Stimulated activated memory B cell treated with anti-CD40 and anti-IgM and Interleukin-4, amounts not matched to agents 10 μg/mL and 1 μg/mL and 100 μg/mL, for 72 hours (primary cell): Measurements from ENCODE around the gene PDCD4.
"Not testable (repeated sequence)": the region's sequence is repeated elsewhere in the genome, so short reads cannot be mapped to it uniquely, and the experiment has no call there.

Source experiments
- ATAC-seq: fragments of 150-1000 bp; cut with Tn5 transposase; 2 replicates; pipeline ENCODE4 v1.10.0; 2021
- H3K27ac Mint-ChIP-seq: one replicate; pipeline ENCODE4 v1.8.0; 2022; ENCODE audit warnings: mild to moderate bottlenecking, mixed read lengths
- H3K27me3 Mint-ChIP-seq: one replicate; pipeline ENCODE4 v1.8.0; 2022; ENCODE audit warnings: mixed read lengths
- H3K36me3 Mint-ChIP-seq: one replicate; pipeline ENCODE4 v1.8.0; 2022; ENCODE audit warnings: mixed read lengths
- H3K4me1 Mint-ChIP-seq: one replicate; pipeline ENCODE4 v1.8.0; 2022; ENCODE audit warnings: mixed read lengths
- H3K4me3 Mint-ChIP-seq: one replicate; pipeline ENCODE4 v1.8.0; 2022; ENCODE audit warnings: mild to moderate bottlenecking, moderate library complexity, mixed read lengths
- H3K9me3 Mint-ChIP-seq: one replicate; pipeline ENCODE4 v1.8.0; 2022; ENCODE audit warnings: mixed read lengths

The PDCD4 gene

DNA sequence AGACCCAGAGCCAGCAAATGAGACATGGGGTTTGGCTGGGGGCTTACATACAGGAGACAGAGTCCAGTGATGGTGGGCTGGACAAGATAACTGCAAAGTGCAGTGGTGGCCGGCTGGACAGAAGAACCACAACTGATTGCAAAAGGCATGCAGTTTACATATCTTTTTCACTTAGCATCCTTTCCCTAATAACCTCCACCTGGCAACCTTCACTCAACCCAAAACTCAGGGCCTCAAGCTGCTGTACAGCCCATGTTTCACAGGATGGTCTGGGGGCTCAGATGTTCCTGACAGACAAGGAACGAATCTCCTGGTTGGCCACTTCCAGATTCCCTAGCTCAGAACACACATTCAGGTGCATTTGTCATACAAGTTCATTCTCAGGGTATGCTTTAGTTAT lies 7.8 kb upstream of the PDCD4 start:
- peaks cover 87% of the 10 kb centered on the region for H3K4me1 Mint-ChIP-seq
- H3K27ac Mint-ChIP-seq: peak overlapping the region; percentile 93
- no peaks in the 10 kb centered on the region for H3K36me3 Mint-ChIP-seq
- ATAC-seq: no peak
- H3K27me3 Mint-ChIP-seq: no peaks in the 10 kb centered on the region
- no peaks in the 10 kb centered on the region for H3K9me3 Mint-ChIP-seq
- H3K4me3 Mint-ChIP-seq: no peak overlapping the region

DNA sequence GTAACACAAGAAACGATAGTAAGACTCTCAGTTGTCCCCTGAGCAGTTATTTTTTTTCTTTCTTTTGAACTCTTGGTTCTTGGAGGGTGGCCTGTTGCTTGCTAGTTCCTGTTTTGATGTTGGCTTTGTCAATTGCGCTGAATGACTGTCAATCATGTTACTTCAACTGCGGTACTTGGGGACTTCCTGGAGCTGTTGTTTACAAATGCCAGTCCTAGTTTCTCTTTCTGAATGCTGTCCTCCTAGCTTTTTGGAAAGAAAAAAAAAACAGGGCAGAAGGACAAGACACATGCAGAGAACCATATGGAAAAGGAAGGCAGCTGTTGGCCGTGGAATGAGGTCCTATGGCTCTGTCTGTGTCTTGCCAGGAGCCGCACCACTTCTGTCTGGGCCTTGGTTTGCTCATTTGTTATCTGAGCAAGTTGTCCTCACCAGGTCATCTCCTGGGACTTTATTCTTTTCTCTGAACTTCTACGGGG lies 7.0 kb upstream of the PDCD4 start:
- Mint-ChIP-seq H3K27ac (peak overlapping the region; percentile 93), H3K4me1 (peaks cover 87% of the 10 kb centered on the region), H3K9me3 (no peaks in the 10 kb centered on the region), H3K4me3 (peak overlapping the region; percentile 77), H3K27me3 (no peaks in the 10 kb centered on the region), H3K36me3 (no peaks in the 10 kb centered on the region)
- ATAC-seq: peak; percentile 68

DNA sequence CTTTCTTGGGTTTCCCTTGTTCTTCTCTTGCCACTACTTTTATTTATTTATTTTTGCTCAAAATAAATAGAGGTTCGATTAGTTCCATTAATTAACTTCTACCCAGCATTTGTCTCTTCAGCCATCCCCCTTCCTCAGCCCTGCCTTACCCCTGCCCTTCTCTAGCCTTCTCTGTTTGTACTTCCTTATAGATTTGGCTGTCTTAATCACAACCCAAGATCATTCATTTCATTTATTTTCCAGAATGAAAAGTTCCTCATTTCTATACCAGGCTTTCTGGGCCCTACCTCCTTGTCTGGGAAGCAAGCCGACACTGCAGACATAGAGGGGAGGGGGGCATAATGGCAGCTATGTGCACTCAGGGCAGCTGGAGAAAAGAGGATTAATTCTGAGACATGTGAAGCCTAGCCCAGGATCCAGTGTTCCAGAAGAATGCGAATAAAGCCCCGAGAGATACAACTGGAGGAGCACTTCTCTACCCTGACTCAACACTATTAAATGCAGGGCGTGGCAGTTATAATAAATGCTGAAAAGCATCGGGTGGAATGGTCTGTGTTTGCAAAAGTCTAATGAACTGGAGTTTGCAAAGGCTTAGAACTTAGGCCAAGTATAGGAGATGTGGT lies 6.4 kb upstream of the PDCD4 start:
- peak overlapping the region; percentile 93 for H3K27ac Mint-ChIP-seq
- peaks cover 87% of the 10 kb centered on the region for H3K4me1 Mint-ChIP-seq
- no peaks in the 10 kb centered on the region for H3K36me3 Mint-ChIP-seq
- peak overlapping the region; percentile 39 for H3K4me3 Mint-ChIP-seq
- no peak for ATAC-seq
- no peaks in the 10 kb centered on the region for H3K9me3 Mint-ChIP-seq
- H3K27me3 Mint-ChIP-seq: no peaks in the 10 kb centered on the region

DNA sequence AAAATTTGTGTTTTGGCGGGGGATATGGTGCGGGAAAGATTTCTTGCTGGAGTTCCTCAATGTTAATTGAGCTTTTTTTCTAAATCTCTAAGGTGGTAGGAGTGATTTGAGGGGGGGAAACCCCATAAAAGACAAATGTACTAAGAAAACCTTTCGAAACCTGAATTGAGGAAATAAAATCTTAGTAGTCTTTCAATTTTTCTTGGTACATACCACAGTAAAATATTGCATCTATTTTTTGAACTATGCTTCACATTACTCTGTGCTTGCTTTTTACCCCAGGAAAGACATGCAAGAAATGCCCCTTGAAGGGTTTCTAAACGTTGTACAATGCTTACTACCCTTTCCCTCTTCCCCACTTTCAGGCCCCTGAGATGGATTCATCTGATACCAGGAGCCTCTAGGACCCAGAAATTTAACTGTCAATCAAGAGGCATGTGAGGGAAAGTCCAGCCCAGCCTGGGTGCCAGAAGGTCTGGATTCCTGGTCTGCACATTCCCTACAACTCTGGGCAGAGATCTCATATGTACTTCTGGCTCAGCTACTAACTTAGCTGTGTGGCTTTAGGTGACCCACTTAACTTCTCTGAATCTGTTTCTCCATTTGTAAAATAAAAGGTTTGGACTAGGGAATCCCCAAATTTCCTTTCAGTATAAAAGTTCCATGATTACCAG lies 5.8 kb upstream of the PDCD4 start:
- peaks cover 87% of the 10 kb centered on the region for H3K4me1 Mint-ChIP-seq
- ATAC-seq: peak; percentile 66
- peak overlapping the region; percentile 93 for H3K27ac Mint-ChIP-seq
- no peaks in the 10 kb centered on the region for H3K36me3 Mint-ChIP-seq
- no peaks in the 10 kb centered on the region for H3K9me3 Mint-ChIP-seq
- H3K27me3 Mint-ChIP-seq: no peaks in the 10 kb centered on the region
- peak overlapping the region; percentile 39 for H3K4me3 Mint-ChIP-seq

DNA sequence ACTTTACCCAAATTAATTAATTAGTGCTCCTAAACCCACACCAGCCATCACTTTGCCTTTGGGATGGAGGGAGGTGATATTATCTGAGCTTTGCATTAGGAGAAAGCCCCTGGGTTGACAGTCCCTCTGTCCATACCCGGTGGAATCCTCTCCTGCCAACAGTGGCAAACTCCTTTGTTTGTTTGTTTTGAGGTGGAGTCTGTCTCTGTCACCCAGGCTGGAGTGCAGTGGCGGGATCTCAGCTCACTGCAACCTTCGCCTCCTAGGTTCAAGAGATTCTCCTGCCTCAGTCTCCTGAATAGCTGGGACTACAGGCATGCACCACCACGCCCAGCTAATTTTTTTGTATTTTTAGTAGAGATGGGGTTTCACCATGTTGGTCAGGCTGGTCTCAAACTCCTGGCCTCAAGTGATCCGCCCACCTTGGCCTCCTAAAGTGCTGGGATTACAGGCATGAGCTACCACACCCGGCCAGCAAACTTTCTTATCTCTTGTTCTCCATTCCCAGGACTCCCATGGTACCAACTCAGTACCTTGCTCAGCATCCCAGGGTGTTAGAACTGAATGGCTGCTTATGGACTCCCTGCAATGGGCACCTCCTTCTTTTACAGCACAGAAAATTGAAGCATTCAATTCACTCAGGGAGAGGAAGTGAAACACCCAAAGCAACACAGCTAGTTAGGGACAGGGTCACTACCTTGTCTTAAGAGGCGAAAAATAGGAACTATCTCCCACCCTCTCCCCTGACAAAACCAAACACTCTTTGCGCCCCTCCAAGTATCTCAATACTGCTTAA lies 4.5 kb upstream of the PDCD4 start:
- H3K36me3 Mint-ChIP-seq, H3K27me3 Mint-ChIP-seq: not testable (repeated sequence)

DNA sequence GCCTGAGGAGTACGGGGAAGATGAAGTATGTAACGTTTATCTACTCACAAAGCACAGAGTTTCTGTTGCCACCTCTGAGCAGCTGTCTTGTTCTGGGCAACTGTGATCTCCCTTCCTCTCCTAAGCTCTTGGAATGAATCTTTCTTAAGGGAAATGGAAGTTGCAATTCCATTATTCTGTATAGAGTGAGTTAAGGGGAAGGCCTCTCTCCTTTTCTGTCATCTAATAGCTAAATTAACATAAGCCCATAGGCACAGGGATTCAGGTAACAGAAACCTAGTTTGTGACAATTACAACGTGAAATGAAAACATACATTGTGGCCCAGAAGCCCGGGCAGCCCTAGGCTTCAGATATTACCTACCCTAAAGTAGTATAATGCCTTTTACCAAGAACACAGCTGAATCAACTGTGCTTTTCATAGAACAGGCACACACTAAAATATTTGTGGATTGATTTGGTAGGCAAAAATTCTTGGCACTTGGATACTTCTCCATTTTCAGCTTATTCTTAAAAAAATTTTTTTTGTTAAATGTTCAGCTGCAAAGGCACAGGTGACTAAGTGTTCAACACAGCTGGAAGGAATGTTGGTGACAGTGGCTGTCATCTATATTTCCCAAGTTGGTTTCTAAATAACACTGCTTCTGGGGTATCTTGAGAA lies 3.8 kb upstream of the PDCD4 start:
- peaks cover 83% of the 10 kb centered on the region for H3K4me1 Mint-ChIP-seq
- no peak for ATAC-seq
- no peaks in the 10 kb centered on the region for H3K9me3 Mint-ChIP-seq
- no peaks in the 10 kb centered on the region for H3K27me3 Mint-ChIP-seq
- H3K4me3 Mint-ChIP-seq: peak overlapping the region; percentile 53
- no peaks in the 10 kb centered on the region for H3K36me3 Mint-ChIP-seq
- H3K27ac Mint-ChIP-seq: peak overlapping the region; percentile 93

More for the DNA sequence above, 4.5 kb upstream of the PDCD4 start:
- H3K9me3 Mint-ChIP-seq: not testable (repeated sequence)
- H3K27ac Mint-ChIP-seq: peak overlapping the region; percentile 93
- peak overlapping the region; percentile 53 for H3K4me3 Mint-ChIP-seq
- peak; percentile 62 for ATAC-seq
- peaks cover 85% of the 10 kb centered on the region for H3K4me1 Mint-ChIP-seq

DNA sequence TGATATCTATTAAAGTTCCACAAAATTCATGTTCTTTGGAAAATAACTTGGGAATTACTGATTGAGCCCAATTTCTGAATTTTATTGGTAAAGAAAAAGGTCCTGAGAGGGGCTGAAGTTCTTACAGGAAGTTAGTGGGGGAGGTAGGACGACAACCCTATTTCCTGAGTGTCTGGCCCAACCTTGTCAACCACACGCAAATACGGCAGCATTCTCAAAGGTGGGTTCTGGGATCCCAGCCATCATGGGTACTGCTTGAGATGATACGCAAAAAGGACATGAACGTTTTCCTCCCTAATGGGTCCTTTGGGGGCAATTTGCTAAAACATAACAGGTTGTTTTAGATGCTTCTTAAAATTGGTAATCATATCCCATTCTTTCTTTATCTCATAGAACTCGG lies 2.7 kb upstream of the PDCD4 start:
- peak overlapping the region; percentile 93 for H3K27ac Mint-ChIP-seq
- H3K27me3 Mint-ChIP-seq: no peaks in the 10 kb centered on the region
- H3K4me3 Mint-ChIP-seq: peak overlapping the region; percentile 57
- H3K4me1 Mint-ChIP-seq: peaks cover 73% of the 10 kb centered on the region
- no peaks in the 10 kb centered on the region for H3K36me3 Mint-ChIP-seq
- no peaks in the 10 kb centered on the region for H3K9me3 Mint-ChIP-seq
- no peak for ATAC-seq

DNA sequence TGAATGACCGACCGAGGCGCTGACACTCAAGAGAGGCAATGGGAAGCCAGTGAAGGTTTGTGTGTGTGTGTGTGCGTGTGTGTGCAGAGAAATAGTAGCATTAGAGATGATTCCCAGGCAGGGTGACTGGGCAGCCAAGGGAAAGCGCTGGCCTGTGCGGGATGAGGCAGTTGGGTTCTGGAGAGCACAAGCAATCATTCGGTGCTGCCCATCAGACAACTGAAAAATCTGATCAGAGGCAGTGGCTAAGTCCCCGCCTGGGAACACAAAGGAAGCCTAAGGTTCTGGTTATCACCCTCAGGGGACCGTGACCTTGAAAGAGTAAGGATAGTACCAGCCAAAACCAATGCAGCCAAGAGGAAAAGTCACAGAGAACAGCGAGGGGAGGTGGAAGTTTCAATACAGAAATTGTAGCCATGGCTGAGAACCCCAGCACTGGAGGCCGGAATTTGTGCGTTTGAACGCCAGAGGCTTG lies 868 bp upstream of the PDCD4 start:
- H3K27me3 Mint-ChIP-seq: no peaks in the 10 kb centered on the region
- H3K36me3 Mint-ChIP-seq: no peaks in the 10 kb centered on the region
- H3K4me1 Mint-ChIP-seq: peaks cover 64% of the 10 kb centered on the region
- no peak for ATAC-seq
- peak overlapping the region; percentile 86 for H3K4me3 Mint-ChIP-seq
- no peaks in the 10 kb centered on the region for H3K9me3 Mint-ChIP-seq
- H3K27ac Mint-ChIP-seq: peak overlapping the region; percentile 93

DNA sequence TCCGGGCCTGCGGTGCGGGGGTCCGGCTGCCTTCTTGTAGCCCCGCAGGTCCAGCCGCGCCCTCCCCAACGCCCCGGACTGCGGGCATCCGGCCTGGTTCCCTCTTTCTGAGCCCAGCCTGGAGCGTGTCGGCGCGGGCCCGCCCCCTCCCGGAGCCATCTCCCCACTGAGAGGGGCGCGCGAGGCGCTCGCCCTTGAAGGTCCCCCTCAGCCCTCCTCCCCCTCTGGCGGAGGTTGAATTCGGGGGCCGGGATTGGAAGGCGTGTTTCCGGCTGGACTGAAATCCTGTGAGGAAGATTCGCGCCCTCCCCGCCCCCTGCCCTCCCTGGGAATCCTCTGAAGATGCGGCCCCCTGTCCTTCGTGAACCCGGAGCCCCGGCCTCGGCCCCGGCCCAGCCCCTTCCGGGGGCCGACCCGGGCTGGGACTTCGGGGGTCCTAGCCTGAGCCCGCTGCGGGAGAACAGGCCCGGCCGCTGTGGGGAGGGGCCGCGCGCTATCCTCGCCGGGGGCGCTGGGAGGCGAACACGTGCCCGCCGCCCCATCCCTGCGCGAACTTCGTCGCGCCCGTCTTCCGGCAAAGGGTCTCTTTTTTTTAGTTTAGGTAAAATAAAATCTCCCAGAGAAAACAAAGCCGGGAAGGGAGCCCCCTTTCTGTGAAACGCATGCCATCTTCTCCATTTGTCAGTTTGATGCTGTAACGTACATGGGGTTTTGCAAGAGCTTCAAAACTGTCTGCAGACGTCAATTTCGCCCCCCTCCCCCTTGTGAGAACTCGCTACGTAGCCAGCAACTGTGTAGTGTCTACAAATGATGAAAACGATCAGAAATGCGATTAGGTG lies 636 bp downstream of the PDCD4 start:
- peaks cover 51% of the 10 kb centered on the region for H3K4me1 Mint-ChIP-seq
- H3K9me3 Mint-ChIP-seq: no peaks in the 10 kb centered on the region
- no peaks in the 10 kb centered on the region for H3K36me3 Mint-ChIP-seq
- H3K27me3 Mint-ChIP-seq: no peaks in the 10 kb centered on the region
- peak; percentile 85 for ATAC-seq
- H3K27ac Mint-ChIP-seq: peak overlapping the region; percentile 93
- H3K4me3 Mint-ChIP-seq: peak overlapping the region; percentile 86

DNA sequence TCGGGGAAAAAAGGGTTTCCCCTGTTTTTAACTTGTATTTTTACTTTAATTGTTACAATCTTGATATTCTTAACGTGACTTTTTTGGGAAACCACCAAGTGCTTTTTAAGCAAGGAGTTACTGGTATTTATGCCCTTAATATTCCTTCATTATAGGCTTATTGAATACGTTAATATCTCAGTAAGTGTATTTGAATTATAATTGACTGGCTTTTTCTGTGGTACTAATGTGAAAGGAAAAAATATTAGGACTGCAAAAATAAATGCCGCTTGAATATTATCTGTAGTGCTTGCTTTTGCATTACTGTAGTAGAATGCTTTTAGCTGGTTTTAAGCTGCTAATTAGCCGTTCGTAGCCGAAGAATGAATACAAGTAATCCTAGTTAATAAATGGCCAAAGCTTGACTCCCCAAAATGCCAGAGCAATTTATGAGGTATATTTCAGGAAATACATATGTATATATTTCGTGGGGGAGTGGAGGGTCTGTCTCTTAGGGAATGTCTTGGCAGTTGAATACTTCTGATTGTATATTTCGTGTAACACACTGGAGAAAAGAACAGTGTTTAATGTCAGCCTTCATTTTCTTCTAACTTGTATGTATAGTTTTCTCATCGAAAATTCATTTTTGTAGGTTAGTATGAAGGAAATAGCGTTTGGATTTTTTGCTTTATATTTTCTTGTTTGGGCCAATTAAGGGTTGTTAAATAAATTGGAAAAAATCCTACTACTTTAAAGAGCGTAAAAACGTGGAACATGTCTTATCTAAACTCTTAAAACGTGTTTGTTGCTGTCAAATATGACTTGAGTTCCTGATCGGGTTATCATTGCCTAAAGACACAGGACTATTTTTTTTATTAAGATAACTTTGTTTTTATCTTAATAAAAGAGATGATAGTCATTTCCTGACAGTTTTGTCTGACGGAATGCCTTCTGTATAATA lies 1.5 kb downstream of the PDCD4 start:
- peak overlapping the region; percentile 86 for H3K4me3 Mint-ChIP-seq
- H3K9me3 Mint-ChIP-seq: no peaks in the 10 kb centered on the region
- peaks cover 6% of the 10 kb centered on the region for H3K36me3 Mint-ChIP-seq
- no peaks in the 10 kb centered on the region for H3K27me3 Mint-ChIP-seq
- H3K27ac Mint-ChIP-seq: peak overlapping the region; percentile 93
- H3K4me1 Mint-ChIP-seq: peaks cover 51% of the 10 kb centered on the region
- no peak for ATAC-seq

DNA sequence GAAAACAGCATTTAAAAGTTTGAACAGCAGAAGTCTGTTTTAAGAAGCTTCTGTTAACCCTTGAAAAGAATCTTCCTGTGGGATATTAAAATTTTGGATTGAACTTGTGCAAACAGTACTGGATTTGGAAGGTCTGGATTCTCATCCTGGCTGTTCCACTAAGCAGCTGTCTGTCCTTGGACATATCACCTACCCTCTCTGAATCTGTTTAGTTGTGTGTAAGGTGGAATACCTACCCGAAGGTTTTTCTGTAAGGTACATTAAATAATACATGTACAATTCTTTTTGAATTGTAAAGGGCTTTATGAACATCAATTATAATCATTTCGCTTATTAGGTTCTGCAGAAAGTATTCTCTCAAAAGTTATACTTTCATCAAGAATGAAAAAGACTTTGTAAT lies 2.2 kb downstream of the PDCD4 start:
- Mint-ChIP-seq H3K27ac (peak overlapping the region; percentile 93), H3K4me3 (peak overlapping the region; percentile 61), H3K36me3 (peaks cover 13% of the 10 kb centered on the region), H3K27me3 (no peaks in the 10 kb centered on the region), H3K4me1 (peaks cover 51% of the 10 kb centered on the region), H3K9me3 (no peaks in the 10 kb centered on the region)
- no peak for ATAC-seq

DNA sequence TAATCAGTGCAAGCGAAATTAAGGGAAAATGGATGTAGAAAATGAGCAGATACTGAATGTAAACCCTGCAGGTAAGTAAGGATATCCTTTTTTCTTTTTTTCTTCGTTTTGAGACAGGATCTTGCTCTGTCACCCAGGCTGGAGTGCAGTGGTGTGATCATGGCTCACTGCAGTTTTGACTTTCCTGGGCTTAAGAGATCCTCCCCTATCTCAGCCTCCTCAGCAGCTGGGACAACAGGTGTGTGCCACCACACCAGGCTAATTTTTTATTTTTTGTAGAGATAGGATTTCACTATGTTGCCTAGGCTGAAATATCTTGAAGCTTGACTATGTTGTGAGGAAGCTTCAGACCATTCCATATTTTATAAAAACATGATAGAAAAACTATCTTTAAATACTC lies 4.3 kb downstream of the PDCD4 start:
- no peak for ATAC-seq
- H3K27ac Mint-ChIP-seq: peak overlapping the region; percentile 24
- H3K4me1 Mint-ChIP-seq: peaks cover 47% of the 10 kb centered on the region
- no peaks in the 10 kb centered on the region for H3K9me3 Mint-ChIP-seq
- H3K27me3 Mint-ChIP-seq: no peaks in the 10 kb centered on the region
- no peak overlapping the region for H3K4me3 Mint-ChIP-seq
- peaks cover 25% of the 10 kb centered on the region for H3K36me3 Mint-ChIP-seq

DNA sequence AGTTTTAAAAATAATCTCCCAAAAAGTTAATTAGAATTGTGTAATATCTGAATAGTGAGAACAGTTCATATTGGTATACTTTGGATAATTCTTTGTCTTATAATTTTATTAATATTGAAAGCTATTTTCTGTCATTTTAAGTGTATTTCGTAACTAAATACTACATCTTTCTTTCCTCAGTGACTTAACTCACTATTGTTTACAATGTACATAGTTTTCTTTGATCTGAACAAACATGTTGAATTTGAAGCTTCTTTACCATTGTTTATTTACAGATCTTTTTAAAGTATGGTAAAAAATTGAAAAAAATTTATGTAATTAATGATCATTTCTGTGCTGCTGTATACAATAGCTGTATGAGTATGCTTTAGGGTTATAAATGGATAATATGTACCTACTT lies 5.1 kb downstream of the PDCD4 start:
- no peaks in the 10 kb centered on the region for H3K27me3 Mint-ChIP-seq
- no peak overlapping the region for H3K27ac Mint-ChIP-seq
- H3K36me3 Mint-ChIP-seq: peaks cover 33% of the 10 kb centered on the region
- H3K4me3 Mint-ChIP-seq: no peak overlapping the region
- ATAC-seq: no peak
- no peaks in the 10 kb centered on the region for H3K9me3 Mint-ChIP-seq
- H3K4me1 Mint-ChIP-seq: peaks cover 50% of the 10 kb centered on the region
